Activated T-helper 1 cell treated with anti-CD3 and anti-CD28 coated beads, Interleukin-12 subunit alpha, Interleukin-12 subunit beta, Interleukin-2, Interleukin-4 antibody, amounts not matched to agents 30 ng/mL and 10 ng/mL and 1 ng/mL, durations not matched to agents 14 hours and 24 hours and 36 hours (primary cell): Measurements from ENCODE around the gene FOXN3. TPM values are rescaled to one million over a fixed set of nuclear protein-coding genes. Genes with fewer than 3 reads are reported as not detected.

Source experiments
- DNase-seq: peaks from one replicate; pipeline ENCODE4 v3.0.0; 2021; ENCODE audit warnings: low spot score
- H3K27ac Mint-ChIP-seq: one replicate; pipeline ENCODE4 v1.8.0; 2021; ENCODE audit warnings: mild to moderate bottlenecking, mixed read lengths
- H3K27me3 Mint-ChIP-seq: one replicate; pipeline ENCODE4 v1.8.0; 2022; ENCODE audit warnings: mild to moderate bottlenecking, moderate library complexity, mixed read lengths; ENCODE audit not compliant: insufficient read depth
- H3K36me3 Mint-ChIP-seq: one replicate; pipeline ENCODE4 v1.8.0; 2021; ENCODE audit warnings: low read depth, mixed read lengths
- H3K4me1 Mint-ChIP-seq: one replicate; pipeline ENCODE4 v1.8.0; 2021; ENCODE audit warnings: low read depth, mixed read lengths
- H3K4me3 Mint-ChIP-seq: one replicate; pipeline ENCODE4 v1.8.0; 2021; ENCODE audit warnings: mild to moderate bottlenecking, moderate library complexity, mixed read lengths
- H3K9me3 Mint-ChIP-seq: one replicate; pipeline ENCODE4 v1.8.0; 2021; ENCODE audit warnings: mixed read lengths
- intact Hi-C: fragments of 100-400 bp; cut with micrococcal nuclease; formaldehyde crosslinking; loops from one replicate; pipeline ENCODE4 v1.15.1; 2024
- total RNA-seq: library from RNA; stranded (reverse); gene quantifications from 2 replicates; pipeline ENCODE4 v1.2.3, GENCODE V29; 2022

Gene FOXN3
- total RNA-seq, 1 donor from 2014 or later = 86.9 TPM

GRCh38 chr14:89290813-89291212 is 126.2 kb downstream of the FOXN3 start:
- DNase-seq = no peak
- H3K4me3 Mint-ChIP-seq = no peak overlapping the region
- peaks cover 57% of the 10 kb centered on the region for H3K4me1 Mint-ChIP-seq
- no peaks in the 10 kb centered on the region for H3K9me3 Mint-ChIP-seq
- H3K27ac Mint-ChIP-seq = peak overlapping the region; percentile 1
- no peaks in the 10 kb centered on the region for H3K27me3 Mint-ChIP-seq
- intact Hi-C loops = no loop called here
- H3K36me3 Mint-ChIP-seq = peaks cover 25% of the 10 kb centered on the region

- Mint-ChIP-seq H3K27me3 (no peaks in the 10 kb centered on the region), H3K27ac (no peak overlapping the region), H3K9me3 (no peaks in the 10 kb centered on the region), H3K36me3 (peaks cover 30% of the 10 kb centered on the region), H3K4me1 (peaks cover 69% of the 10 kb centered on the region), H3K4me3 (no peak overlapping the region)
- intact Hi-C loops = no loop called here
- no peak for DNase-seq
These were observed 127.6 kb downstream of the FOXN3 start for GRCh38 chr14:89289477-89289876.

GRCh38 chr14:89288114-89288513 is 128.9 kb downstream of the FOXN3 start:
- intact Hi-C loops = no loop called here
- Mint-ChIP-seq H3K4me3 (no peak overlapping the region), H3K9me3 (no peaks in the 10 kb centered on the region), H3K27me3 (no peaks in the 10 kb centered on the region), H3K4me1 (peaks cover 64% of the 10 kb centered on the region), H3K27ac (no peak overlapping the region), H3K36me3 (peaks cover 29% of the 10 kb centered on the region)
- no peak for DNase-seq

GRCh38 chr14:89284333-89285058 is 132.5 kb downstream of the FOXN3 start:
- intact Hi-C loops = no loop called here
- peak overlapping the region; percentile 47 for H3K27ac Mint-ChIP-seq
- peaks cover 65% of the 10 kb centered on the region for H3K4me1 Mint-ChIP-seq
- no peak overlapping the region for H3K4me3 Mint-ChIP-seq
- no peaks in the 10 kb centered on the region for H3K9me3 Mint-ChIP-seq
- no peaks in the 10 kb centered on the region for H3K27me3 Mint-ChIP-seq
- peaks cover 30% of the 10 kb centered on the region for H3K36me3 Mint-ChIP-seq
- DNase-seq = no peak

- peaks cover 75% of the 10 kb centered on the region for H3K4me1 Mint-ChIP-seq
- H3K4me3 Mint-ChIP-seq = peak overlapping the region; percentile 28
- peak; percentile 9 for DNase-seq
- no peaks in the 10 kb centered on the region for H3K27me3 Mint-ChIP-seq
- H3K9me3 Mint-ChIP-seq = no peaks in the 10 kb centered on the region
- peaks cover 36% of the 10 kb centered on the region for H3K36me3 Mint-ChIP-seq
- intact Hi-C loops = loop anchor here (1.0 to 2.0 kb wide), 3 partner anchors 19 to 671 kb away; partner anchors contain the start of genes EFCAB11 and TDP1
- peak overlapping the region; percentile 45 for H3K27ac Mint-ChIP-seq
These were observed 133.5 kb downstream of the FOXN3 start for GRCh38 chr14:89283327-89284060.

- H3K4me1 Mint-ChIP-seq = peaks cover 83% of the 10 kb centered on the region
- H3K9me3 Mint-ChIP-seq = peaks cover 4% of the 10 kb centered on the region
- peaks cover 41% of the 10 kb centered on the region for H3K36me3 Mint-ChIP-seq
- H3K4me3 Mint-ChIP-seq = no peak overlapping the region
- no peaks in the 10 kb centered on the region for H3K27me3 Mint-ChIP-seq
- H3K27ac Mint-ChIP-seq = no peak overlapping the region
- intact Hi-C loops = loop anchor here (2.0 kb wide), 2 partner anchors 21 to 673 kb away; partner anchors contain the start of genes EFCAB11 and TDP1
- DNase-seq = no peak
These were observed 134.8 kb downstream of the FOXN3 start for GRCh38 chr14:89282191-89282590.

GRCh38 chr14:89280600-89280999 is 136.4 kb downstream of the FOXN3 start:
- Mint-ChIP-seq H3K27me3 (no peaks in the 10 kb centered on the region), H3K9me3 (peaks cover 4% of the 10 kb centered on the region), H3K27ac (no peak overlapping the region), H3K36me3 (peaks cover 42% of the 10 kb centered on the region), H3K4me1 (peaks cover 85% of the 10 kb centered on the region), H3K4me3 (no peak overlapping the region)
- intact Hi-C loops = no loop called here
- no peak for DNase-seq

GRCh38 chr14:89279649-89280232 is 137.3 kb downstream of the FOXN3 start:
- intact Hi-C loops = loop anchor here (5.0 kb wide), 2 partner anchors 52 to 73 kb away; no protein-coding TSS in a partner anchor
- DNase-seq = no peak
- Mint-ChIP-seq H3K27ac (no peak overlapping the region), H3K4me1 (peaks cover 86% of the 10 kb centered on the region), H3K36me3 (peaks cover 45% of the 10 kb centered on the region), H3K9me3 (peaks cover 4% of the 10 kb centered on the region), H3K4me3 (no peak overlapping the region), H3K27me3 (no peaks in the 10 kb centered on the region)

- peaks cover 86% of the 10 kb centered on the region for H3K4me1 Mint-ChIP-seq
- no peak for DNase-seq
- no peak overlapping the region for H3K4me3 Mint-ChIP-seq
- peaks cover 4% of the 10 kb centered on the region for H3K9me3 Mint-ChIP-seq
- H3K27me3 Mint-ChIP-seq = no peaks in the 10 kb centered on the region
- peaks cover 52% of the 10 kb centered on the region for H3K36me3 Mint-ChIP-seq
- intact Hi-C loops = loop anchor here (2.0 to 5.0 kb wide), 5 partner anchors 48 to 344 kb away; no protein-coding TSS in a partner anchor
- H3K27ac Mint-ChIP-seq = peak overlapping the region; percentile 98
These were observed 139.8 kb downstream of the FOXN3 start for GRCh38 chr14:89277203-89277602.

- intact Hi-C loops = loop anchor here (1.0 to 5.0 kb wide), 9 partner anchors 28 to 344 kb away; no protein-coding TSS in a partner anchor
- peak; percentile 78 for DNase-seq
- Mint-ChIP-seq H3K27me3 (no peaks in the 10 kb centered on the region), H3K9me3 (peaks cover 4% of the 10 kb centered on the region), H3K4me3 (peak overlapping the region; percentile 70), H3K27ac (peak overlapping the region; percentile 98), H3K4me1 (peaks cover 79% of the 10 kb centered on the region), H3K36me3 (peaks cover 49% of the 10 kb centered on the region)
These were observed 140.5 kb downstream of the FOXN3 start for GRCh38 chr14:89276424-89276975.

- Mint-ChIP-seq H3K9me3 (no peaks in the 10 kb centered on the region), H3K4me3 (no peak overlapping the region), H3K4me1 (peaks cover 59% of the 10 kb centered on the region), H3K27me3 (no peaks in the 10 kb centered on the region), H3K27ac (no peak overlapping the region), H3K36me3 (peaks cover 20% of the 10 kb centered on the region)
- intact Hi-C loops = no loop called here
- DNase-seq = no peak
These were observed 146.4 kb downstream of the FOXN3 start for GRCh38 chr14:89270439-89271227.

- DNase-seq = no peak
- no peaks in the 10 kb centered on the region for H3K9me3 Mint-ChIP-seq
- intact Hi-C loops = loop anchor here (5.0 kb wide), 1 partner anchor 33 kb away; no protein-coding TSS in a partner anchor
- H3K4me1 Mint-ChIP-seq = peaks cover 51% of the 10 kb centered on the region
- H3K27ac Mint-ChIP-seq = no peak overlapping the region
- no peak overlapping the region for H3K4me3 Mint-ChIP-seq
- H3K27me3 Mint-ChIP-seq = no peaks in the 10 kb centered on the region
- H3K36me3 Mint-ChIP-seq = peaks cover 15% of the 10 kb centered on the region
These were observed 147.6 kb downstream of the FOXN3 start for GRCh38 chr14:89269404-89269803.
